ENCODE measurements around the gene RBBP7. TPM values are rescaled to one million over a fixed set of nuclear protein-coding genes. Genes with fewer than 3 reads are reported as not detected.

Gene RBBP7
- total RNA-seq, 1 experiment from 2014 or later = 196 TPM

- no peaks in the 10 kb centered on the region for H3K36me3 Mint-ChIP-seq (ENCODE audit: insufficient read depth, unreplicated experiment)
- no peaks in the 10 kb centered on the region for H3K4me1 Mint-ChIP-seq (ENCODE audit: low read depth, unreplicated experiment)
- no peaks in the 10 kb centered on the region for H3K9me3 Mint-ChIP-seq (ENCODE audit: low read depth, unreplicated experiment)
- no peak overlapping the region for H3K4me3 Mint-ChIP-seq (ENCODE audit: low read depth, unreplicated experiment)
- no peak for TF ChIP-seq CTCF (IDR thresholded peaks at IDR 0.05; ENCODE audit: unreplicated experiment)
- no peak overlapping the region for H3K27ac Mint-ChIP-seq (ENCODE audit: unreplicated experiment)
- intact Hi-C loops (cut with micrococcal nuclease; ENCODE audit: unreplicated experiment) = no loop called here
- no peaks in the 10 kb centered on the region for H3K27me3 Mint-ChIP-seq (ENCODE audit: unreplicated experiment)
- DNase-seq = no peak
- CTCF ChIA-PET = no interaction called here
- no TSS peak for BruUV-seq (replicated peaks)
These were observed 43.9 kb upstream of the RBBP7 start for GRCh38 chrX:16914058-16914457.

- Mint-ChIP-seq H3K4me1 (ENCODE audit: low read depth, unreplicated experiment) (no peaks in the 10 kb centered on the region), H3K27me3 (ENCODE audit: unreplicated experiment) (no peaks in the 10 kb centered on the region), H3K36me3 (ENCODE audit: insufficient read depth, unreplicated experiment) (no peaks in the 10 kb centered on the region), H3K4me3 (ENCODE audit: low read depth, unreplicated experiment) (no peak overlapping the region), H3K9me3 (ENCODE audit: low read depth, unreplicated experiment) (no peaks in the 10 kb centered on the region), H3K27ac (ENCODE audit: unreplicated experiment) (no peak overlapping the region)
- intact Hi-C loops (cut with micrococcal nuclease; ENCODE audit: unreplicated experiment) = no loop called here
- no peak for DNase-seq
- CTCF ChIA-PET = no interaction called here
- no TSS peak for BruUV-seq (replicated peaks)
- no peak for TF ChIP-seq CTCF (IDR thresholded peaks at IDR 0.05; ENCODE audit: unreplicated experiment)
These were observed 40.2 kb upstream of the RBBP7 start for GRCh38 chrX:16910376-16910775.

DNA sequence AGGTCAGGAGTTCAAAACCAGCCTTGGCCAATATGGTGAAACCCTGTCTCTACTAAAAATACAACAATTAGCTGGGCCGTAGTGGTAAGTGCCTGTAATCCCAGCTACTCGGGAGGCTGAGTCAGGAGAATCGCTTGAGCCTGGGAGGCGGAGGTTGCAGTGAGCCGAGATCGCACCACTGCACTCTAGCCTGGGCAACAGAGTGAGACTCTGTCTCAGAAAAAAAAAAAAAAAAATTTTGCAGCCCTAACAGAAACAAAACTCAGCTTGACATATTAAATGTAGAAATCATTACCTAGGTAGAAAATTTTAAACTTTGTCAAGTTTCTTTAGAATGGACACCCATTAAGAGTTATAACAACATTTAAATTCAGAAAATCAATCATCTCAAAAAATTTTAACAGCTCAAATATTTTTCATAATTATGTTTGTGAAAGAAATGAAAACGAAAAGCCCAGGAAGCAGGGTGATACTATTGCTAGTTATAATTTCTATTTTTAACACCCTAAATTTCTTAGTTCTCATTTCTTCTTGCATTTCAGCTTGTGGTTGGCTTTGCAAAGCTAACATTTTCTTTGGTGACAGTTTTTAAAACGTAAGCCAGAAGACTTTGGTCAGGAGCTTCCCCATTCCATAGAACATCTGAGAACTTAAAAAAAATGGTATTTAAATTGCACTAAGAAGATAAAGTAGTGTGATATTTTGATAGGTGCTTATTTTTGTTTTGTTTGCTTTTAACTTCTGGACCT lies 33.3 kb upstream of the RBBP7 start:
- CTCF ChIA-PET = no interaction called here
- Mint-ChIP-seq H3K27me3 (ENCODE audit: unreplicated experiment) (no peaks in the 10 kb centered on the region), H3K27ac (ENCODE audit: unreplicated experiment) (no peak overlapping the region), H3K9me3 (ENCODE audit: low read depth, unreplicated experiment) (no peaks in the 10 kb centered on the region), H3K4me1 (ENCODE audit: low read depth, unreplicated experiment) (no peaks in the 10 kb centered on the region), H3K36me3 (ENCODE audit: insufficient read depth, unreplicated experiment) (no peaks in the 10 kb centered on the region), H3K4me3 (ENCODE audit: low read depth, unreplicated experiment) (no peak overlapping the region)
- intact Hi-C loops (cut with micrococcal nuclease; ENCODE audit: unreplicated experiment) = no loop called here
- TF ChIP-seq CTCF (IDR thresholded peaks at IDR 0.05; ENCODE audit: unreplicated experiment) = no peak
- no peak for DNase-seq
- no TSS peak for BruUV-seq (replicated peaks)

DNA sequence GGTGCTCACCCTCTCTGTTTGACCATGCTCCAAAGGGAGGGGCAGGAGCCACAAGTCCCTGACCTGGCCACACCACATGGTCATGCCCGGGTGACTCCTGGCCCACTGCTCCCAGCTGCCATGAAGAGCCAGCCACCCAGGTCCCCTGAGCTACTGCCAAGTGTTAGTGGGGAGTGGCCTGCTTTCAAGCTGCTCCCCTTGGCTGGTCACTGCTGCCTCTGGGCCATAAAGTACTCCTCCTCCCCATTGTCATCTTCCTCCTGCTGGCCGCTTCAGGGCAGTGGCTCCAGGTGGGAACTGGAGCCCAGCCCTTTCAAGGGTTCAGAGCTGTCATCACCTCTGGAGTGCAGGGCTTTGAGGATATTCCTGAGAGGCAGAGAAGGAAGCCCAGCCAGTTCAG lies 27.3 kb upstream of the RBBP7 start:
- Mint-ChIP-seq H3K4me3 (ENCODE audit: low read depth, unreplicated experiment) (no peak overlapping the region), H3K4me1 (ENCODE audit: low read depth, unreplicated experiment) (peaks cover 6% of the 10 kb centered on the region), H3K9me3 (ENCODE audit: low read depth, unreplicated experiment) (no peaks in the 10 kb centered on the region), H3K27ac (ENCODE audit: unreplicated experiment) (no peak overlapping the region), H3K27me3 (ENCODE audit: unreplicated experiment) (no peaks in the 10 kb centered on the region), H3K36me3 (ENCODE audit: insufficient read depth, unreplicated experiment) (no peaks in the 10 kb centered on the region)
- no peak for DNase-seq
- CTCF ChIA-PET = no interaction called here
- intact Hi-C loops (cut with micrococcal nuclease; ENCODE audit: unreplicated experiment) = no loop called here
- TF ChIP-seq CTCF (IDR thresholded peaks at IDR 0.05; ENCODE audit: unreplicated experiment) = no peak
- no TSS peak for BruUV-seq (replicated peaks)
